Muscle layer of colon (tissue), 2 donors: ENCODE results near the gene NES.

Experiments used
- H3K27ac ChIP-seq: one replicate; pipeline ENCODE4 v1.7.0; 2013; ENCODE audit warnings: low read depth, mild to moderate bottlenecking, low read length, moderate library complexity
- H3K27me3 ChIP-seq, 2 donors: one replicate each; pipeline ENCODE4 v1.7.0; 2013; ENCODE audit warnings: low read length in 2 of 2, mild to moderate bottlenecking in 2 of 2; ENCODE audit not compliant: insufficient read depth in 2 of 2, control insufficient read depth in 1 of 2
- H3K36me3 ChIP-seq: one replicate; pipeline ENCODE4 v1.7.0; 2013; ENCODE audit warnings: mild to moderate bottlenecking, low read length; ENCODE audit not compliant: insufficient read depth
- H3K4me1 ChIP-seq: one replicate; pipeline ENCODE4 v1.7.0; 2013; ENCODE audit warnings: mild to moderate bottlenecking, low read length; ENCODE audit not compliant: insufficient read depth
- H3K4me3 ChIP-seq, 2 donors: one replicate each; pipeline ENCODE4 v1.7.0; 2013; ENCODE audit warnings: low read length in 2 of 2, low read depth in 1 of 2, mild to moderate bottlenecking in 1 of 2, moderate library complexity in 1 of 2
- H3K9ac ChIP-seq: one replicate; pipeline ENCODE4 v1.7.0; 2013; ENCODE audit warnings: low read length
- H3K9me3 ChIP-seq: one replicate; pipeline ENCODE4 v1.7.0; 2013; ENCODE audit warnings: mild to moderate bottlenecking, low read length
- donor health status: abdominal sarcoma.
- donor health status: Adenocarcinoma of cecum.

NES gene

GRCh38 chr1:156657741-156658319 lies 19.4 kb downstream of the NES start:
- no peaks in the 10 kb centered on the region for H3K9me3 ChIP-seq
- no peak overlapping the region for H3K9ac ChIP-seq
- no peak overlapping the region for H3K27ac ChIP-seq
- peak overlapping the region in 1 of 2 donors; percentile 58 for H3K4me3 ChIP-seq
- peaks cover 0 to 23% of the 10 kb centered on the region in 2 donors for H3K27me3 ChIP-seq
- H3K36me3 ChIP-seq, result no peaks in the 10 kb centered on the region
- peaks cover 48% of the 10 kb centered on the region for H3K4me1 ChIP-seq

- Histone ChIP-seq H3K9ac (no peak overlapping the region), H3K27ac (no peak overlapping the region)
Measured at GRCh38 chr1:156656806-156657740, 20.1 kb downstream of the NES start.

GRCh38 chr1:156655904-156656516 lies 21.2 kb downstream of the NES start:
- Histone ChIP-seq H3K4me3 (no peak overlapping the region), H3K36me3 (no peaks in the 10 kb centered on the region), H3K4me1 (peaks cover 30% of the 10 kb centered on the region), H3K27me3 (peaks cover 0 to 41% of the 10 kb centered on the region in 2 donors), H3K9me3 (no peaks in the 10 kb centered on the region), H3K27ac (no peak overlapping the region), H3K9ac (no peak overlapping the region)

More at GRCh38 chr1:156656806-156657740, 20.1 kb downstream of the NES start:
- peaks cover 41% of the 10 kb centered on the region for H3K4me1 ChIP-seq
- H3K27me3 ChIP-seq, result peaks cover 0 to 31% of the 10 kb centered on the region in 2 donors
- peak overlapping the region; percentile 6 to 58 for H3K4me3 ChIP-seq
- no peaks in the 10 kb centered on the region for H3K36me3 ChIP-seq
- no peaks in the 10 kb centered on the region for H3K9me3 ChIP-seq

GRCh38 chr1:156655151-156655903 lies 21.9 kb downstream of the NES start:
- Histone ChIP-seq H3K4me1 (peaks cover 23% of the 10 kb centered on the region), H3K27me3 (peaks cover 0 to 43% of the 10 kb centered on the region in 2 donors), H3K4me3 (no peak overlapping the region), H3K36me3 (no peaks in the 10 kb centered on the region), H3K27ac (no peak overlapping the region), H3K9me3 (no peaks in the 10 kb centered on the region), H3K9ac (no peak overlapping the region)

- Histone ChIP-seq H3K4me3 (no peak overlapping the region), H3K27me3 (peaks cover 0 to 43% of the 10 kb centered on the region in 2 donors), H3K27ac (no peak overlapping the region), H3K4me1 (peaks cover 20% of the 10 kb centered on the region), H3K9me3 (no peaks in the 10 kb centered on the region), H3K9ac (no peak overlapping the region), H3K36me3 (no peaks in the 10 kb centered on the region)
Measured at GRCh38 chr1:156654700-156655099, 22.5 kb downstream of the NES start.

GRCh38 chr1:156652992-156653355 lies 24.2 kb downstream of the NES start:
- Histone ChIP-seq H3K9me3 (no peaks in the 10 kb centered on the region), H3K9ac (no peak overlapping the region), H3K36me3 (no peaks in the 10 kb centered on the region), H3K27me3 (peaks cover 0 to 48% of the 10 kb centered on the region in 2 donors), H3K27ac (no peak overlapping the region), H3K4me3 (no peak overlapping the region), H3K4me1 (peaks cover 15% of the 10 kb centered on the region)

- Histone ChIP-seq H3K4me1 (peaks cover 10% of the 10 kb centered on the region), H3K9ac (no peak overlapping the region), H3K36me3 (no peaks in the 10 kb centered on the region), H3K9me3 (no peaks in the 10 kb centered on the region), H3K4me3 (no peak overlapping the region), H3K27ac (no peak overlapping the region), H3K27me3 (peaks cover 4 to 49% of the 10 kb centered on the region in 2 donors)
Measured at GRCh38 chr1:156652131-156652991, 24.8 kb downstream of the NES start.

- Histone ChIP-seq H3K27me3 (peaks cover 32 to 61% of the 10 kb centered on the region in 2 donors), H3K9ac (no peak overlapping the region), H3K4me3 (no peak overlapping the region), H3K4me1 (no peaks in the 10 kb centered on the region), H3K36me3 (no peaks in the 10 kb centered on the region), H3K27ac (no peak overlapping the region), H3K9me3 (no peaks in the 10 kb centered on the region)
Measured at GRCh38 chr1:156648951-156649350, 28.3 kb downstream of the NES start.

- Histone ChIP-seq H3K4me1 (no peaks in the 10 kb centered on the region), H3K27me3 (peaks cover 34 to 65% of the 10 kb centered on the region in 2 donors), H3K4me3 (no peak overlapping the region), H3K9me3 (no peaks in the 10 kb centered on the region), H3K36me3 (no peaks in the 10 kb centered on the region), H3K27ac (no peak overlapping the region), H3K9ac (no peak overlapping the region)
Measured at GRCh38 chr1:156648496-156648895, 28.7 kb downstream of the NES start.

GRCh38 chr1:156647351-156647750 lies 29.9 kb downstream of the NES start:
- Histone ChIP-seq H3K4me1 (no peaks in the 10 kb centered on the region), H3K27me3 (peaks cover 42 to 66% of the 10 kb centered on the region in 2 donors), H3K9ac (no peak overlapping the region), H3K9me3 (no peaks in the 10 kb centered on the region), H3K36me3 (no peaks in the 10 kb centered on the region), H3K27ac (no peak overlapping the region), H3K4me3 (no peak overlapping the region)
